ENCODE data around the gene LGALS9.
"Not testable (repeated sequence)": the region's sequence is repeated elsewhere in the genome, so short reads cannot be mapped to it uniquely, and the experiment has no call there.

LGALS9 gene

GRCh38 chr17:27666270-27666669 is 35.3 kb downstream of the LGALS9 start:
- H3K9me3 Mint-ChIP-seq (ENCODE audit: low read depth); H3K27ac Mint-ChIP-seq; H3K4me3 Mint-ChIP-seq; H3K4me1 Mint-ChIP-seq (ENCODE audit: low read depth); H3K27me3 Mint-ChIP-seq; H3K36me3 Mint-ChIP-seq: not testable (repeated sequence)

- no peak overlapping the region for H3K27ac Mint-ChIP-seq
- no peaks in the 10 kb centered on the region for H3K27me3 Mint-ChIP-seq
- H3K9me3 Mint-ChIP-seq (ENCODE audit: low read depth), result no peaks in the 10 kb centered on the region
- no peaks in the 10 kb centered on the region for H3K4me1 Mint-ChIP-seq (ENCODE audit: low read depth)
- no peaks in the 10 kb centered on the region for H3K36me3 Mint-ChIP-seq
- no peak overlapping the region for H3K4me3 Mint-ChIP-seq
Observed at GRCh38 chr17:27666831-27667560, 36.0 kb downstream of the LGALS9 start.

GRCh38 chr17:27667656-27668487 is 36.9 kb downstream of the LGALS9 start:
- H3K9me3 Mint-ChIP-seq (ENCODE audit: low read depth), result no peaks in the 10 kb centered on the region
- H3K4me3 Mint-ChIP-seq, result no peak overlapping the region
- H3K4me1 Mint-ChIP-seq (ENCODE audit: low read depth), result no peaks in the 10 kb centered on the region
- H3K27ac Mint-ChIP-seq, result no peak overlapping the region
- no peaks in the 10 kb centered on the region for H3K36me3 Mint-ChIP-seq
- H3K27me3 Mint-ChIP-seq, result no peaks in the 10 kb centered on the region

- Mint-ChIP-seq H3K4me1 (ENCODE audit: low read depth) (no peaks in the 10 kb centered on the region), H3K27me3 (no peaks in the 10 kb centered on the region), H3K9me3 (ENCODE audit: low read depth) (no peaks in the 10 kb centered on the region), H3K27ac (no peak overlapping the region), H3K36me3 (no peaks in the 10 kb centered on the region), H3K4me3 (no peak overlapping the region)
Observed at GRCh38 chr17:27668488-27668823, 37.5 kb downstream of the LGALS9 start.

- H3K4me1 Mint-ChIP-seq (ENCODE audit: low read depth), result no peaks in the 10 kb centered on the region
- H3K4me3 Mint-ChIP-seq, result no peak overlapping the region
- H3K36me3 Mint-ChIP-seq, result no peaks in the 10 kb centered on the region
- no peaks in the 10 kb centered on the region for H3K9me3 Mint-ChIP-seq (ENCODE audit: low read depth)
- no peak overlapping the region for H3K27ac Mint-ChIP-seq
- H3K27me3 Mint-ChIP-seq, result no peaks in the 10 kb centered on the region
Observed at GRCh38 chr17:27669136-27669535, 38.1 kb downstream of the LGALS9 start.

- Mint-ChIP-seq H3K4me3 (no peak overlapping the region), H3K36me3 (no peaks in the 10 kb centered on the region), H3K4me1 (ENCODE audit: low read depth) (no peaks in the 10 kb centered on the region), H3K9me3 (ENCODE audit: low read depth) (no peaks in the 10 kb centered on the region), H3K27me3 (no peaks in the 10 kb centered on the region), H3K27ac (no peak overlapping the region)
Observed at GRCh38 chr17:27669850-27670249, 38.9 kb downstream of the LGALS9 start.

- Mint-ChIP-seq H3K36me3 (no peaks in the 10 kb centered on the region), H3K4me1 (ENCODE audit: low read depth) (no peaks in the 10 kb centered on the region), H3K27ac (no peak overlapping the region), H3K4me3 (no peak overlapping the region), H3K27me3 (no peaks in the 10 kb centered on the region), H3K9me3 (ENCODE audit: low read depth) (no peaks in the 10 kb centered on the region)
Observed at GRCh38 chr17:27670791-27671590, 40.0 kb downstream of the LGALS9 start.

- H3K36me3 Mint-ChIP-seq, result no peaks in the 10 kb centered on the region
- no peaks in the 10 kb centered on the region for H3K9me3 Mint-ChIP-seq (ENCODE audit: low read depth)
- H3K27ac Mint-ChIP-seq, result no peak overlapping the region
- no peak overlapping the region for H3K4me3 Mint-ChIP-seq
- H3K4me1 Mint-ChIP-seq (ENCODE audit: low read depth), result no peaks in the 10 kb centered on the region
- no peaks in the 10 kb centered on the region for H3K27me3 Mint-ChIP-seq
Observed at GRCh38 chr17:27671591-27671910, 40.6 kb downstream of the LGALS9 start.

- H3K9me3 Mint-ChIP-seq (ENCODE audit: low read depth); H3K27ac Mint-ChIP-seq; H3K4me1 Mint-ChIP-seq (ENCODE audit: low read depth); H3K4me3 Mint-ChIP-seq; H3K27me3 Mint-ChIP-seq; H3K36me3 Mint-ChIP-seq: not testable (repeated sequence)
Observed at GRCh38 chr17:27671977-27672480, 41.0 kb downstream of the LGALS9 start.

- Mint-ChIP-seq H3K4me3 (no peak overlapping the region), H3K36me3 (no peaks in the 10 kb centered on the region), H3K4me1 (ENCODE audit: low read depth) (no peaks in the 10 kb centered on the region), H3K27ac (no peak overlapping the region), H3K27me3 (peaks cover 2% of the 10 kb centered on the region), H3K9me3 (ENCODE audit: low read depth) (no peaks in the 10 kb centered on the region)
Observed at GRCh38 chr17:27674335-27674734, 43.3 kb downstream of the LGALS9 start.

- Mint-ChIP-seq H3K9me3 (ENCODE audit: low read depth) (no peaks in the 10 kb centered on the region), H3K27ac (no peak overlapping the region), H3K27me3 (peaks cover 2% of the 10 kb centered on the region), H3K4me1 (ENCODE audit: low read depth) (no peaks in the 10 kb centered on the region), H3K4me3 (no peak overlapping the region), H3K36me3 (no peaks in the 10 kb centered on the region)
Observed at GRCh38 chr17:27677191-27677590, 46.2 kb downstream of the LGALS9 start.

GRCh38 chr17:27686322-27686721 is 55.3 kb downstream of the LGALS9 start:
- Mint-ChIP-seq H3K36me3 (peaks cover 15% of the 10 kb centered on the region), H3K9me3 (ENCODE audit: low read depth) (peaks cover 17% of the 10 kb centered on the region), H3K27me3 (peaks cover 25% of the 10 kb centered on the region)
- H3K4me3 Mint-ChIP-seq; H3K4me1 Mint-ChIP-seq (ENCODE audit: low read depth); H3K27ac Mint-ChIP-seq: not testable (repeated sequence)

GRCh38 chr17:27690882-27691281 is 59.9 kb downstream of the LGALS9 start:
- peaks cover 21% of the 10 kb centered on the region for H3K36me3 Mint-ChIP-seq
- H3K27me3 Mint-ChIP-seq, result peaks cover 14% of the 10 kb centered on the region
- no peak overlapping the region for H3K4me3 Mint-ChIP-seq
- no peak overlapping the region for H3K27ac Mint-ChIP-seq
- no peaks in the 10 kb centered on the region for H3K4me1 Mint-ChIP-seq (ENCODE audit: low read depth)
- H3K9me3 Mint-ChIP-seq (ENCODE audit: low read depth), result peaks cover 29% of the 10 kb centered on the region

- H3K36me3 Mint-ChIP-seq, result peaks cover 20% of the 10 kb centered on the region
- not testable (repeated sequence) for H3K27ac Mint-ChIP-seq; H3K4me1 Mint-ChIP-seq (ENCODE audit: low read depth); H3K27me3 Mint-ChIP-seq; H3K4me3 Mint-ChIP-seq
- H3K9me3 Mint-ChIP-seq (ENCODE audit: low read depth), result peaks cover 23% of the 10 kb centered on the region
Observed at GRCh38 chr17:27695254-27695814, 64.3 kb downstream of the LGALS9 start.
